HG03442 (cell line): ENCODE data around the gene TDRD9.

Experiments used
- ATAC-seq: cut with Tn5 transposase; IDR thresholded peaks from one replicate; pipeline ENCODE4 v1.9.1; 2021; ENCODE audit warnings: mild to moderate bottlenecking, moderate library complexity; ENCODE audit not compliant: unreplicated experiment

Gene TDRD9

DNA sequence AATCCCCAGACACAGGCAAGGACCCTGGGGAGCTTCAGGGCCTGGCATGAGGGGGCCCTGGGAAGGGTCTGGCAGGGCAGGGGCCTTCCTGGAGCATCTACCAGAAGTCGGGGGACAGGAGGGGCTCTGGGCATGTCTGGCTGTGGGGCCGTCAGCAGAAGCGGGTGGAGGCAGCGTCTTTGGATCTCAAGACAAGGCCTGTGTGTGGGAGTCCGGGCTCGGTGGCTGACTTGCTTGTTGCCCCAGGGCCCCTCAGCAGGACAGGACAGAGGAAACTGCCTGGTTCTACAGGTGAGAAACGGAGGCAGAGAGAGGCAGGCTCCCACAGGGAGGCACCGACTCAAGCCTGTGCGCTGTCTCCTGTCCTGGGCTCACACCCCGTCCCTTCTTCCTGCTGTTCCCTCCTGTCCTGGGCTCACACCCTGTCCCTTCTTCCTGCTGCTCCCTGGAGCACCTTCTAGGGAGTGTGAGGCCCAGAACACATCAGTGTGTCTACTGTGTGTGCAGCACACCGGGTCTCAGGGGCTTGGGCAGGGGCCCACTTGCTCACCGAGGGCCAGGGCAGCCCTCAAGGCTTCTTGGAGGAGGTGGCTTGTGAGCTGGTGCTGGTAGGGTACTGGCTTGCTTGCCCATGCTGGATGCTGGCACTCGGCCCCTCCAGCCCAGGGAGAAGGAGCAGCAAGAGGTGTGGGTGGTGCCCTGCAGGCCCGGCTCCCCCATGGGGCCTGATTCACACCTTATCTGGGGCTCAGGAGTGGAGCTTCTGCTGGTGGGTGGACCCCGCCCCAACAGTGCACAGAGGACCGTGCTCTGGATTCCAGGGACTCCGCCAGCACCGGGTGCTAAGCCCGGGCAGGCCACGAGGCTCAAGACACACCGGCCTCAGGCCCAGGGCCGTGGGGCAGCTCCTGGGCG lies 172.2 kb downstream of the TDRD9 start:
- no peak for ATAC-seq

DNA sequence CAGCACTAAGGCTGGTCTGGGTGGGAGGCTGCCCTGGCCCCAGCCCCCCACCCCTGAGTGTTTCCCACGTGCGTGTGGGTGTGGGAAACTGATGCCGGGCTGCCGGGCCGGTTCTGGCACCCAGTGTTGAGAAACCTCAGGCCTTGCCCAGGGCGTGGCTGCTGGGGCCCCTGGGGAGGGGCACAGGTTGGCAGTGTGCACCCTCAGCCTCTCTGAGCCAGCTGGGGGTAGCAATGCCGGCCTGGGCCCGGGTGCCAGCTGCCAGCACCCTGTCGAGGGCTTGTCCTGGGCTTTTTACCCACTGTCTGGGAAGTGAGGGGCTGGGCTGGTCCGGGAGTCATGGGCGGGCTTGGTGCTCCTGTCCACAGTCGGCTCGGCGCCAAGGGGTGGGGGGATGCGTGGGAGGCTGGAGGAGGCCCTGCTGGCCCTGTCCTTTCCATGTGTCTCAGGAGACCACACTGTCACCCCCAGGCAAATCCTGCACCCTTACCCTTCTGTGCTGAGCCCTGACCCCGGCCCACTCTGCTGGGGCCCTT lies 172.9 kb downstream of the TDRD9 start:
- no peak for ATAC-seq

DNA sequence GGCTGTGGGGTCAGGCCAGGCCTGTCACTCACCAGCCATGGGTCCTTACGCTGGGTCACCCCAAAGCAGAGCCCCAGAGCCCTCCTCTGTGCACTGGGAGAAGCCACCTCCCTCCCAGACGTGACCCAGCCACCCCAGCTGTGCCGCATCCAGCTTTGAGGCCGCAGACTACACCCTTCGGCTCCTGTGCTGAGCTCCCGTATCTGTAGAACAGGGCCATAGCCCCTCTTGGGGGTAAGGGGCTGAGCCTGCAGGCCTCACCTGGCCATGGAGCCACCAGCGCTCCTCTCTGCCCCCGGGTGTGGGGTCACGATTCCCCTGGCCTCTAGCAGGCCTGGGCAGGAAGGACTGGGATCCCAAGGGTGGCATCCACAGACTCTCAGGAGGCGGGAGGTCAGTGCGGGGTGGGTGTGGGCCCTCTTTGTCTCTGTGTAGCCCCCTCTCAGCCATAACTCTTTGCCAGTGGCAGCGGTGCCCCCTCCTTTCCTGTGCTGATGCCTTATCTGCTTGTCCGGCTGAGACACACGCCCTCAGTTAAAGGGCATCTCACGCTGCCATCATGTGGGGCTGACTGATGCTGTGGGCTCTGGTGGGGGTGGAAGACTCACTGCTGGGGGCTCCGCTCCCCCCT lies 173.5 kb downstream of the TDRD9 start:
- ATAC-seq = no peak
